Lower lobe of right lung (tissue), 2 donors: Measurements from ENCODE around the gene EXOC4. TPM values are rescaled to one million over a fixed set of nuclear protein-coding genes. Genes with fewer than 3 reads are reported as not detected.
"Not testable (repeated sequence)": the region's sequence is repeated elsewhere in the genome, so short reads cannot be mapped to it uniquely, and the experiment has no call there.

Experiments
- ATAC-seq, 2 donors: fragments of 200-7000 bp; cut with Tn5 transposase; one replicate each; pipeline ENCODE4 v1.9.1; 2020 to 2022; ENCODE audit warnings: mild to moderate bottlenecking in 2 of 2, moderate library complexity in 2 of 2
- DNase-seq: peaks from one replicate; pipeline ENCODE4 v3.0.0-alpha.2; 2020
- H3K27ac ChIP-seq: fragments of 200-600 bp; one replicate; pipeline ENCODE4 v1.8.0; 2022
- H3K27me3 ChIP-seq: fragments of 200-600 bp; one replicate; pipeline ENCODE4 v1.8.0; 2022; ENCODE audit warnings: low read depth
- H3K36me3 ChIP-seq: fragments of 200-600 bp; one replicate; pipeline ENCODE4 v1.8.0; 2022; ENCODE audit warnings: mild to moderate bottlenecking
- H3K4me1 ChIP-seq: fragments of 200-600 bp; one replicate; pipeline ENCODE4 v1.8.0; 2022
- H3K4me3 ChIP-seq: fragments of 200-600 bp; one replicate; pipeline ENCODE4 v1.8.0; 2022; ENCODE audit warnings: mild to moderate bottlenecking
- H3K9me3 ChIP-seq: fragments of 200-600 bp; one replicate; pipeline ENCODE4 v1.8.0; 2022
- intact Hi-C: fragments of 100-400 bp; cut with DNase I; formaldehyde crosslinking; loops from one replicate; pipeline ENCODE4 v1.11.0; 2022
- total RNA-seq: library from RNA; stranded (reverse); fragmentation: NEBNext Ultra II Directional; extraction: Animal tissue kit (Norgen Biotek cat#: 25700); gene quantifications from one replicate; pipeline ENCODE4 v1.2.1, GENCODE V29; 2021
- TF ChIP-seq, protein P1 (sequence below): fragments of 200-600 bp; IDR thresholded peaks from one replicate; pipeline ENCODE4 v1.8.0; 2022; ENCODE audit warnings: antibody characterized with exemption, mild to moderate bottlenecking
- donor health status: DM: no; HTN: yes; CAD: no; lungs with severe emphysema.

Gene EXOC4
- total RNA-seq, 1 donor from 2014 or later, result 80.2 TPM

DNA sequence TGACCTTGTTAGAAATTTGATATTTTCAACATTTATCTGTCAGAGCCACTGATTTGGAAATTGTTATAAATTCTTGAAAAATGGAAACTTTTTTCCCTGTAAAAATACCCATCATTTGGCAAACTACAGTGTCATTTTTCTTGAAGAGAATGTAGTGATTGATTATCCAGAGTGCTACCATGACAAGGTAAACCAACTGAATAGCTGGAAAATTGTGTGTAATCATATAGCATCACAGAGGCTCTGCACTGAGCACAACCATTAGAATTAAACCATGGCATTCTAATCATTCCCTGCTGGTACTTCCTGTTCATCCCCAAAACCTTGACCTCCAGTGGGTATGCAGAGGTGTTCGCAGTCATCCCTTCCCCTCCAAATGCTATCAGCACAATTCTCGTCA, 633.9 kb downstream of the EXOC4 start:
- no peaks in the 10 kb centered on the region for H3K27me3 ChIP-seq
- H3K27ac ChIP-seq, result no peak overlapping the region
- no peaks in the 10 kb centered on the region for H3K36me3 ChIP-seq
- H3K9me3 ChIP-seq, result no peaks in the 10 kb centered on the region
- ATAC-seq (no peak), DNase-seq (no peak)
- no peaks in the 10 kb centered on the region for H3K4me1 ChIP-seq
- H3K4me3 ChIP-seq, result no peak overlapping the region
- TF ChIP-seq, protein P1, sequence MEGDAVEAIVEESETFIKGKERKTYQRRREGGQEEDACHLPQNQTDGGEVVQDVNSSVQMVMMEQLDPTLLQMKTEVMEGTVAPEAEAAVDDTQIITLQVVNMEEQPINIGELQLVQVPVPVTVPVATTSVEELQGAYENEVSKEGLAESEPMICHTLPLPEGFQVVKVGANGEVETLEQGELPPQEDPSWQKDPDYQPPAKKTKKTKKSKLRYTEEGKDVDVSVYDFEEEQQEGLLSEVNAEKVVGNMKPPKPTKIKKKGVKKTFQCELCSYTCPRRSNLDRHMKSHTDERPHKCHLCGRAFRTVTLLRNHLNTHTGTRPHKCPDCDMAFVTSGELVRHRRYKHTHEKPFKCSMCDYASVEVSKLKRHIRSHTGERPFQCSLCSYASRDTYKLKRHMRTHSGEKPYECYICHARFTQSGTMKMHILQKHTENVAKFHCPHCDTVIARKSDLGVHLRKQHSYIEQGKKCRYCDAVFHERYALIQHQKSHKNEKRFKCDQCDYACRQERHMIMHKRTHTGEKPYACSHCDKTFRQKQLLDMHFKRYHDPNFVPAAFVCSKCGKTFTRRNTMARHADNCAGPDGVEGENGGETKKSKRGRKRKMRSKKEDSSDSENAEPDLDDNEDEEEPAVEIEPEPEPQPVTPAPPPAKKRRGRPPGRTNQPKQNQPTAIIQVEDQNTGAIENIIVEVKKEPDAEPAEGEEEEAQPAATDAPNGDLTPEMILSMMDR, result no peak
- intact Hi-C loops, result no loop called here

DNA sequence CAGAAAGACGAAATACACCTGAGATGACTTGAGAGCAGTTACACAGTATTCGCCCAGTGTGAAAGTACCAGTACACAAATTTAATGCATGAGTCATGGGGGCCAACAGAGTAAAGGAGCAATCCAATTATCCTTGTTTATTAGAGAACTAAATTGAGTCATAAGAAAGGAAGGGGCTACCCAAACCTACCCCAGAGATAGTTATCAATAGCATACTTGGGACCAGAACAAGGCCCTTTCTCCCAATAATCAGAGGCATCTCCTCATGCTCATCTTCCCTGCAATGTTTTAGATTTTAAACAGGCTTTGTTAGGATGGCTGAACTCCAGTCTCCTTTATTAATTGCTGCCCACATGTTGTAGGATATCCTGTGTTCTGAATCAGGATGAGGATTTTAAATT, 634.6 kb downstream of the EXOC4 start:
- intact Hi-C loops, result no loop called here
- no peaks in the 10 kb centered on the region for H3K9me3 ChIP-seq
- H3K4me3 ChIP-seq, result no peak overlapping the region
- H3K4me1 ChIP-seq, result no peaks in the 10 kb centered on the region
- no peak for DNase-seq
- no peaks in the 10 kb centered on the region for H3K36me3 ChIP-seq
- TF ChIP-seq, protein P1, result no peak
- H3K27ac ChIP-seq, result no peak overlapping the region
- ATAC-seq, result no peak
- H3K27me3 ChIP-seq, result no peaks in the 10 kb centered on the region

DNA sequence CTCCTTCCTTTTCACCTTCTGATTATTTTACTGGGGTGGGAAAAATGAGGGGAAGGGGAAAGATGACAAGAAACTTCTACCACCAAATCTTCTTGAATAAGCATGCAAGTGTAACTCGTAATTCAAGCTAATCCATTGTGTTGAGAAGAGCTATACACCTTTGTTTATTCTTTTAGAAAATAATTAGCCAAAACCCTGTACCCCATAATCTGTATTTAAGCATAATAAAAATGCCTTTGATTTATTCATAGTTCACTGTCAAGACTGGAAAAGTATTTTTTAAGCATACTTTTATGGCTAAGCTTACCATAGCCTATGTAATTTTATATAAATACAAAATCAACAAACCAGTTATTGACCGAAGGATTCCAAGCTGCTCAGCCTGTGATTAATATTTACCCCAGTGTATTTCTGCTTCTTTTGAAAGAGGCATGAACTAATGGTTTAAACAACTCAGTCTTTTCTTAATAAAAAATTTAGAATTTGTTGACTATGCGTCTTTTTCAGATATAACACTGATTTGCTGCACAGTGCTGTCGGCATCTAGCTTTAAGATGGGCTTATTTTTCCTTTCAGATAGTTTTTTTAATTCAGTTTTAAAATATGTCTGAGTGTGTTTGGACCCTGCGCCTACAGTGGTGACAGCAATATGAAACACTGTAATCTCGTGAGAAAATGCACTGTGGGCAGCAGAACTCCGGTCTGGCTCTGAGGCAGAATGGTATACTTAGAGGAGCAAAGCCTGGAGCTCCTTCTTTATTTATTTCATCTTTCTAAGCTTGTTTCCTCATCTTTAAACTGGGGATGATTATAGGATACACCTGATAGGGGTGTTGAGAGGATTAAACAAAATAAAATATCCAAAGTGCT, 635.4 kb downstream of the EXOC4 start:
- no peaks in the 10 kb centered on the region for H3K9me3 ChIP-seq
- ATAC-seq (no peak), DNase-seq (no peak)
- H3K4me1 ChIP-seq, result no peaks in the 10 kb centered on the region
- intact Hi-C loops, result no loop called here
- H3K4me3 ChIP-seq, result no peak overlapping the region
- H3K27ac ChIP-seq, result no peak overlapping the region
- H3K27me3 ChIP-seq, result no peaks in the 10 kb centered on the region
- no peaks in the 10 kb centered on the region for H3K36me3 ChIP-seq
- TF ChIP-seq, protein P1, result no peak

DNA sequence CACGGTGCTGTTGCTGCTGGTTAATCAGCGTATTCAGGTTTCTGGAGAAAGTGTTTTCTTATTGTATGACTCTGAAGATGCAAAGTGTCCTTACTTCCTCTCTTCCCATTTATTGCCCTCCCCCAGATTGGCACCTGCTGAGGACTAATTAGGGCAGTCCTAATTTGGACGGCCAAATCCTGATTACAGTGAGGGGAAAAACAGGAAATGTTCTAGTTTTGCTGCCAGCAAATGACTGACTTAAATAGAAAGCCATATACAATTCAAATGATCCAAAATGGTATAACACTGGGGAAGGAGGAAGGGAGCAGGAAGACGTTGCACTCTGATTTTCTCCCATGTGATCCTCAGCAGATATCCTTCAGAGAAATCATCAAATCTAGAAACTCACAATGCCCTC, 651.9 kb downstream of the EXOC4 start:
- H3K36me3 ChIP-seq, result no peaks in the 10 kb centered on the region
- ATAC-seq (no peak), DNase-seq (no peak)
- no peaks in the 10 kb centered on the region for H3K4me1 ChIP-seq
- no peak overlapping the region for H3K27ac ChIP-seq
- TF ChIP-seq, protein P1, result no peak
- no peaks in the 10 kb centered on the region for H3K27me3 ChIP-seq
- no peak overlapping the region for H3K4me3 ChIP-seq
- H3K9me3 ChIP-seq, result no peaks in the 10 kb centered on the region
- intact Hi-C loops, result no loop called here

DNA sequence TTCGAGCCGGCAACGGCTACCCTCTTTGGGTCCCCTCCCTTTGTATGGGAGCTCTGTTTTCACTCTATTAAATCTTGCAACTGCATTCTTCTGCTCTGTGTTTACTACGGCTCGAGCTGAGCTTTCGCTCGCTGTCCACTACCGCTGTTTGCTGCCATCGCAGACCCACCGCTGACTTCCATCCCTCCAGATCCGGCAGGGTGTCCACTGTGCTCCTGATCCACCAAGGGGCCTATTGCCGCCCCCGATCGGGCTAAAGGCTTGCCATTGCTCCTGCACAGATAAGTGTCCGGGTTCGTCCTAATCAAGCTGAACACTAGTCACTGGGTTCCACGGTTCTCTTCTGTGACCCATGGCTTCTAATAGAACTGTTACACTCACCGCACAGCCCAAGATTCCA, 653.7 kb downstream of the EXOC4 start:
- H3K36me3 ChIP-seq, H3K27me3 ChIP-seq, ATAC-seq, H3K9me3 ChIP-seq, H3K4me1 ChIP-seq, intact Hi-C loops, H3K27ac ChIP-seq, H3K4me3 ChIP-seq, DNase-seq: not testable (repeated sequence)

DNA sequence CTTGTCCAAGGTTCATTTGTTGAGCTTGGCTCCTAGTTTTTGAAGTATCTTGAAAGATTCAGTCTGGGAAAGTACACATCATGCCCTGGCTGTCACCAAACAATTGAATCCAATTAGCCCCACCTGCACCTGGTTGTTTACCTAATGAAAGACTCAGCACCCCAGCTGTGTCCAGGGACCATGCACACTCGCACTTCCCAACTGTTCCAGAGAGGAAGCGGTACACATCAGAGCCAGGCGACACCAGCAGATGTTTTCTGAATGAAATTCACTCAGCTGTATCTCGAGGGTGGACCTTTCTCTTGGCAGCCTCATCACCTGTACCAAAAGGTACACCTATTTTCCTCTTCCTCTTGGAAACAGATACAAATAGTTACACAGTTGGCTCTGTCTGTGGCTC, 657.9 kb downstream of the EXOC4 start:
- ATAC-seq (no peak), DNase-seq (no peak)
- H3K9me3 ChIP-seq, result no peaks in the 10 kb centered on the region
- TF ChIP-seq, protein P1, result no peak
- H3K27me3 ChIP-seq, result no peaks in the 10 kb centered on the region
- H3K4me1 ChIP-seq, result no peaks in the 10 kb centered on the region
- intact Hi-C loops, result no loop called here
- no peaks in the 10 kb centered on the region for H3K36me3 ChIP-seq
- no peak overlapping the region for H3K27ac ChIP-seq
- H3K4me3 ChIP-seq, result no peak overlapping the region
